Natural killer cell (primary cell): ENCODE data around the gene TLR9. TPM values are rescaled to one million over a fixed set of nuclear protein-coding genes. Genes with fewer than 3 reads are reported as not detected.
A peak's percentile ranks its signal among the peaks of the same experiment; 100 is the strongest.

Experiments used
- ATAC-seq, 3 donors: fragments of 150-1000 bp in 2 of 3; fragments of 200-7000 bp in 1 of 3; cut with Tn5 transposase; 1 replicate in 1 of 3; 2 replicates in 2 of 3; pipeline ENCODE4 v1.10.0; 2021; ENCODE audit warnings: mild to moderate bottlenecking in 2 of 3, moderate library complexity in 2 of 3
- DNase-seq, 2 donors: peaks; one replicate each; pipeline versions ENCODE4 v3.0.0 to v3.0.0-alpha.2; 2013 to 2021; ENCODE audit warnings: mixed read lengths in 1 of 2
- H3K27ac ChIP-seq: one replicate; pipeline ENCODE4 v1.5.1; 2013; ENCODE audit warnings: mild to moderate bottlenecking, low read length
- H3K27me3 ChIP-seq: one replicate; pipeline ENCODE4 v1.6.1; 2013; ENCODE audit warnings: low read length; ENCODE audit not compliant: control insufficient read depth, insufficient read depth
- H3K36me3 ChIP-seq: one replicate; pipeline ENCODE4 v1.6.1; 2013; ENCODE audit warnings: low read length; ENCODE audit not compliant: control insufficient read depth, insufficient read depth
- H3K4me1 ChIP-seq: one replicate; pipeline ENCODE4 v1.6.1; 2013; ENCODE audit warnings: low read length; ENCODE audit not compliant: control insufficient read depth, insufficient read depth
- H3K4me3 ChIP-seq: one replicate; pipeline ENCODE4 v1.5.1; 2013; ENCODE audit warnings: low read length
- H3K9me3 ChIP-seq: one replicate; pipeline ENCODE4 v1.6.1; 2013; ENCODE audit warnings: low read length; ENCODE audit not compliant: control insufficient read depth, insufficient read depth
- H3K27ac Mint-ChIP-seq, 2 donors: one replicate each; pipeline ENCODE4 v1.8.0; 2022; ENCODE audit warnings: mild to moderate bottlenecking in 2 of 2, mixed read lengths in 2 of 2, moderate library complexity in 1 of 2
- H3K27me3 Mint-ChIP-seq, 2 donors: one replicate each; pipeline ENCODE4 v1.8.0; 2022; ENCODE audit warnings: low read depth in 2 of 2, mixed read lengths in 2 of 2
- H3K36me3 Mint-ChIP-seq: one replicate; pipeline ENCODE4 v1.8.0; 2022; ENCODE audit warnings: mixed read lengths
- H3K4me1 Mint-ChIP-seq, 2 donors: one replicate each; pipeline ENCODE4 v1.8.0; 2022; ENCODE audit warnings: mixed read lengths in 2 of 2
- H3K4me3 Mint-ChIP-seq: one replicate; pipeline ENCODE4 v1.8.0; 2022; ENCODE audit warnings: mild to moderate bottlenecking, moderate library complexity, mixed read lengths
- H3K9me3 Mint-ChIP-seq, 2 donors: one replicate each; pipeline ENCODE4 v1.8.0; 2022; ENCODE audit warnings: mixed read lengths in 2 of 2
- CTCF ChIP-seq: fragments of 200-600 bp; IDR thresholded peaks from one replicate; pipeline ENCODE4 v1.8.0; 2022; ENCODE audit warnings: antibody characterized with exemption
- WGBS: methylation state at CpG from one replicate; pipeline ENCODE4 v1.1.7; 2013; ENCODE audit warnings: missing lambda C conversion rate; ENCODE audit not compliant: insufficient coverage; 5-methylcytosine and 5-hydroxymethylcytosine counted together
- intact Hi-C: fragments of 100-400 bp; cut with micrococcal nuclease; formaldehyde crosslinking; loops from one replicate; pipeline ENCODE4 v1.14.2; 2022
- total RNA-seq, 4 donors: library from RNA; stranded (reverse); fragments of 120-200 nt in 1 of 4; gene quantifications; one replicate each; pipeline versions ENCODE4 v1.2.3 to v1.2.4, GENCODE V29; 2013 to 2022

Gene TLR9
- total RNA-seq, 3 donors from 2014 or later (not counting 1 experiment from before 2014, with no cell fraction given), result 0.20 to 0.21 TPM; not detected in 1

DNA sequence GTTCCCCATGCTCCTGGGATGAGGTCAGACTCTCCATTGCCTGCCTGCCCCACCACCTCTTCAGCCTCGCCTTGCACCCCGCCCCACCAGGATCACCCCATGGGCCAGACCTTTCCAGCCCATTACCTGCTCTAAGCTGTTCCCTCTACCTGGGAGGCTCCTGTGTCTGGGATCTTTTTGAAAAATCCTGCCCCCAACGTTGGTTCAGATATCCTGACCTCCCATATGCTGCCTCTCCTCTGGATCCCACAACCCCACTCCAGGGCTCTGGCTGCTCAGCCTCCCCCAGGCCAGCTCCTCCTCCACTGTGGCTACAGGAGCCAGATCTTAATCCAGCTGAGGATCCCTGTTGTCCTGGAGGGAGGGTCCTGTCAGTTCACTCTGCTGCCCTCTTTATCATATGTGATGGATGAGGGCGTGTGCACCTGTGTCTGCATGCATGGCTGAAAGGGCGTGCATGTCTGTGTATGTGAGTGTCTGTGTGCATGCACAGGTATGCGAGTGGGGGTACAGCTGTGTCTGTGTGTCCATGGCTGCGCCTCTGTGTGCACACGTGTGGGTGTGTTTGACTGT, 49.2 kb downstream of the TLR9 start:
- WGBS, result 89% methylated on average over 8 of the region's 8 CpGs
- no peak for ATAC-seq

GRCh38 chr3:52175416-52176179, 49.8 kb downstream of the TLR9 start:
- H3K4me1 Mint-ChIP-seq, result peaks cover 0 to 5% of the 10 kb centered on the region in 2 donors
- Histone ChIP-seq H3K9me3 (no peaks in the 10 kb centered on the region), H3K36me3 (no peaks in the 10 kb centered on the region), H3K4me1 (no peaks in the 10 kb centered on the region), H3K27me3 (no peaks in the 10 kb centered on the region), H3K4me3 (no peak overlapping the region), H3K27ac (no peak overlapping the region)
- H3K27ac Mint-ChIP-seq, result no peak overlapping the region
- no peak for DNase-seq
- H3K27me3 Mint-ChIP-seq, result no peaks in the 10 kb centered on the region
- H3K36me3 Mint-ChIP-seq, result no peaks in the 10 kb centered on the region
- H3K9me3 Mint-ChIP-seq, result no peaks in the 10 kb centered on the region
- 87% methylated on average over 14 of the region's 14 CpGs for WGBS
- intact Hi-C loops, result no loop called here
- no peak for TF ChIP-seq CTCF
- no peak for ATAC-seq
- H3K4me3 Mint-ChIP-seq, result no peak overlapping the region

More for the DNA sequence above, 49.2 kb downstream of the TLR9 start:
- peaks cover 2 to 5% of the 10 kb centered on the region in 2 donors for H3K4me1 Mint-ChIP-seq
- TF ChIP-seq CTCF, result no peak
- Histone ChIP-seq H3K4me3 (no peak overlapping the region), H3K36me3 (no peaks in the 10 kb centered on the region), H3K4me1 (no peaks in the 10 kb centered on the region), H3K27ac (no peak overlapping the region), H3K27me3 (no peaks in the 10 kb centered on the region), H3K9me3 (no peaks in the 10 kb centered on the region)
- H3K27me3 Mint-ChIP-seq, result no peaks in the 10 kb centered on the region
- H3K36me3 Mint-ChIP-seq, result no peaks in the 10 kb centered on the region
- no peak overlapping the region for H3K27ac Mint-ChIP-seq
- no peak for DNase-seq
- intact Hi-C loops, result no loop called here
- no peaks in the 10 kb centered on the region for H3K9me3 Mint-ChIP-seq
- no peak overlapping the region for H3K4me3 Mint-ChIP-seq

DNA sequence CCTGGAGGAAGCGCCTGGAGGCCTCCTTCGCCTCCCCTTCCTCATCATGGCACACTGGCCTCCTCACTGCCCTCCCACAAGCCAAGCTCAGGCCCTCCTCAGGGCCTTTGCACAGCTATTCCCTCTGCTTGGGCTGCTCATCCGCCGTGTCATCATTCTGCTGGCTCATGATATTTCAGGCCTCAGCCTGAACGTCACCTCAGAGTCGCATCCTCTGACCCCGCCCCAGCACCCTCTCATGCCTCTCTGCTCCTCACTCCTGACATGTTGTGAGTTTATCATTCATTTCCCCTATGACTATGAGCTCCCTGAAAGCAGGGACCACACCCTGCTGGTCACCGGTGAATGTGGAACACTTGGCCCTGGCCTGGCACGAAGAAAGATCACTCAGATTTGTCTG, 50.5 kb downstream of the TLR9 start:
- H3K4me1 Mint-ChIP-seq, result peaks cover 0 to 5% of the 10 kb centered on the region in 2 donors
- WGBS, result 88% methylated on average over 9 of the region's 9 CpGs

More for the DNA sequence above, 50.5 kb downstream of the TLR9 start:
- no peak overlapping the region for H3K27ac Mint-ChIP-seq
- no peak overlapping the region for H3K4me3 Mint-ChIP-seq
- Histone ChIP-seq H3K36me3 (no peaks in the 10 kb centered on the region), H3K27me3 (no peaks in the 10 kb centered on the region), H3K9me3 (no peaks in the 10 kb centered on the region), H3K4me1 (no peaks in the 10 kb centered on the region), H3K27ac (no peak overlapping the region), H3K4me3 (no peak overlapping the region)
- ATAC-seq (peak in 2 of 3 donors; percentile 35 to 36), DNase-seq (no peak)
- no peaks in the 10 kb centered on the region for H3K9me3 Mint-ChIP-seq
- TF ChIP-seq CTCF, result no peak
- no peaks in the 10 kb centered on the region for H3K27me3 Mint-ChIP-seq
- intact Hi-C loops, result no loop called here
- H3K36me3 Mint-ChIP-seq, result no peaks in the 10 kb centered on the region
